Choroid plexus epithelial cell (primary cell): ENCODE results near the gene GRPEL2.

ENCODE experiments used
- DNase-seq: peaks from one replicate; pipeline ENCODE4 v3.0.0-alpha.2; 2010; ENCODE audit warnings: low read depth
- H3K4me3 ChIP-seq: 2 replicates; pipeline ENCODE4 v1.5.1; 2011; ENCODE audit warnings: low read depth, mild to moderate bottlenecking, control low read depth, low read length, moderate library complexity
- CTCF ChIP-seq: conservative IDR thresholded peaks from 2 replicates; pipeline ENCODE4 v1.5.1; 2011; ENCODE audit warnings: low read depth, mild to moderate bottlenecking, control low read depth, inconsistent platforms, low read length, moderate library complexity

GRPEL2 gene

GRCh38 chr5:149325894-149326293 lies 19.4 kb upstream of the GRPEL2 start:
- no peak for DNase-seq
- no peak for TF ChIP-seq CTCF
- no peak overlapping the region for H3K4me3 ChIP-seq

GRCh38 chr5:149326611-149327010 lies 18.7 kb upstream of the GRPEL2 start:
- TF ChIP-seq CTCF, result no peak
- H3K4me3 ChIP-seq, result no peak overlapping the region
- DNase-seq, result no peak

GRCh38 chr5:149328177-149328576 lies 17.1 kb upstream of the GRPEL2 start:
- no peak overlapping the region for H3K4me3 ChIP-seq
- DNase-seq, result no peak
- no peak for TF ChIP-seq CTCF

- peak; percentile 7 for DNase-seq
- H3K4me3 ChIP-seq, result no peak overlapping the region
- TF ChIP-seq CTCF, result no peak
Measured at GRCh38 chr5:149333711-149334443, 11.4 kb upstream of the GRPEL2 start.

GRCh38 chr5:149337736-149338135 lies 7.6 kb upstream of the GRPEL2 start:
- TF ChIP-seq CTCF, result no peak
- H3K4me3 ChIP-seq, result no peak overlapping the region
- no peak for DNase-seq

GRCh38 chr5:149338364-149338763 lies 6.9 kb upstream of the GRPEL2 start:
- DNase-seq, result no peak
- no peak for TF ChIP-seq CTCF
- H3K4me3 ChIP-seq, result no peak overlapping the region

GRCh38 chr5:149340920-149341319 lies 4.4 kb upstream of the GRPEL2 start:
- H3K4me3 ChIP-seq, result no peak overlapping the region
- TF ChIP-seq CTCF, result no peak

More at GRCh38 chr5:149340920-149341319, 4.4 kb upstream of the GRPEL2 start:
- no peak for DNase-seq
